GM18870 (cell line): Measurements from ENCODE around the gene RMDN3.

ENCODE experiments used
- ATAC-seq: cut with Tn5 transposase; IDR thresholded peaks from one replicate; pipeline ENCODE4 v1.9.1; 2021; ENCODE audit warnings: moderate library complexity; ENCODE audit not compliant: unreplicated experiment

RMDN3 gene

GRCh38 chr15:40773902-40774301 is 18.8 kb upstream of the RMDN3 start:
- ATAC-seq: no peak

- ATAC-seq: no peak
Measured at GRCh38 chr15:40773496-40773895, 18.4 kb upstream of the RMDN3 start.

- no peak for ATAC-seq
Measured at GRCh38 chr15:40772014-40772413, 17.0 kb upstream of the RMDN3 start.

GRCh38 chr15:40771242-40771641 is 16.2 kb upstream of the RMDN3 start:
- ATAC-seq: no peak

GRCh38 chr15:40770147-40770721 is 15.2 kb upstream of the RMDN3 start:
- ATAC-seq: no peak

- ATAC-seq: no peak
Measured at GRCh38 chr15:40769274-40770146, 14.5 kb upstream of the RMDN3 start, which contains the start of gene C15orf62. TSS of gene C15orf62 (plus strand) at chr15:40769980. CDS start at chr15:40770496, 516 bp downstream.

GRCh38 chr15:40768521-40769273 is 13.6 kb upstream of the RMDN3 start:
- ATAC-seq: no peak

GRCh38 chr15:40767838-40768500 is 12.9 kb upstream of the RMDN3 start:
- no peak for ATAC-seq

GRCh38 chr15:40766906-40767837 is 12.1 kb upstream of the RMDN3 start:
- ATAC-seq: no peak

- no peak for ATAC-seq
Measured at GRCh38 chr15:40766194-40766815, 11.3 kb upstream of the RMDN3 start.

GRCh38 chr15:40764629-40765103 is 9.6 kb upstream of the RMDN3 start:
- ATAC-seq: no peak

GRCh38 chr15:40763801-40764628 is 9.0 kb upstream of the RMDN3 start, which contains the start of gene GCHFR:
TSS of gene GCHFR (plus strand) at chr15:40764068. CDS start at chr15:40764181, 113 bp downstream.
- ATAC-seq: no peak

- no peak for ATAC-seq
Measured at GRCh38 chr15:40762919-40763800, 8.1 kb upstream of the RMDN3 start.

- no peak for ATAC-seq
Measured at GRCh38 chr15:40759961-40760360, 4.9 kb upstream of the RMDN3 start.

GRCh38 chr15:40756938-40757337 is 1.9 kb upstream of the RMDN3 start:
- ATAC-seq: no peak

GRCh38 chr15:40755812-40756208 is 756 bp upstream of the RMDN3 start:
- ATAC-seq: no peak

- no peak for ATAC-seq
Measured at GRCh38 chr15:40754574-40754882, 526 bp downstream of the RMDN3 start.

- ATAC-seq: no peak
Measured at GRCh38 chr15:40751745-40752144, 3.3 kb downstream of the RMDN3 start.
